Uterus (tissue), 4 donors: ENCODE data around the gene ECT2. TPM values are rescaled to one million over a fixed set of nuclear protein-coding genes. Genes with fewer than 3 reads are reported as not detected.
"Not testable (repeated sequence)": the region's sequence is repeated elsewhere in the genome, so short reads cannot be mapped to it uniquely, and the experiment has no call there.

Experiments
- DNase-seq, 2 donors: peaks; one replicate each; pipeline ENCODE4 v3.0.0-alpha.2; 2019 to 2020
- H3K27ac ChIP-seq, 2 donors: fragments of 200-600 bp; sonication (generic); 1 replicate in 1 of 2; 2 replicates in 1 of 2; pipeline ENCODE4 v1.5.1; 2016 to 2018
- H3K27me3 ChIP-seq, 2 donors: fragments of 200-600 bp; sonication (generic); one replicate each; pipeline ENCODE4 v1.5.1; 2018 to 2019; ENCODE audit warnings: control low read depth in 1 of 2
- H3K36me3 ChIP-seq, 2 donors: fragments of 200-600 bp; sonication (generic); one replicate each; pipeline ENCODE4 v1.5.1; 2019; ENCODE audit warnings: control low read depth in 1 of 2
- H3K4me1 ChIP-seq, 2 donors: fragments of 200-600 bp; sonication (generic); one replicate each; pipeline ENCODE4 v1.5.1; 2018 to 2019; ENCODE audit warnings: control low read depth in 1 of 2
- H3K4me3 ChIP-seq, 2 donors: fragments of 200-600 bp; sonication (generic); 1 replicate in 1 of 2; 2 replicates in 1 of 2; pipeline ENCODE4 v1.5.1; 2018 to 2019; ENCODE audit warnings: mild to moderate bottlenecking in 1 of 2
- H3K9me3 ChIP-seq, 2 donors: fragments of 200-600 bp; sonication (generic); one replicate each; pipeline ENCODE4 v1.5.1; 2019; ENCODE audit warnings: control low read depth in 1 of 2
- CTCF ChIP-seq, 4 experiments: fragments of 200-600 bp in 2 of 4; fragments of 450-650 bp in 2 of 4; sonication (generic) in 2 of 4; IDR thresholded peaks; one replicate each; pipeline ENCODE4 v1.5.1; 2016 to 2019; ENCODE audit warnings: antibody characterized with exemption in 4 of 4, mild to moderate bottlenecking in 2 of 4, moderate library complexity in 1 of 4
- POLR2A ChIP-seq, 2 donors: fragments of 450-650 bp; IDR thresholded peaks; one replicate each; pipeline ENCODE4 v1.6.1; 2016; ENCODE audit warnings: antibody characterized with exemption in 2 of 2, mild to moderate bottlenecking in 1 of 2, moderate library complexity in 1 of 2
- intact Hi-C: fragments of 100-400 bp; cut with DNase I; formaldehyde crosslinking; loops from one replicate; pipeline ENCODE4 v1.15.1; 2023; ENCODE audit warnings: low total_unique reads
- total RNA-seq, 4 donors: library from RNA; depleted of rRNA in 3 of 4; stranded (reverse); fragments of >200 nt in 3 of 4; gene quantifications; one replicate each; pipeline versions ENCODE4 v1.1.0 to v1.2.4, GENCODE V29; 2014 to 2023
- donor health status: DM: yes; HTN: yes; CAD: no.

Gene ECT2
- total RNA-seq, 4 donors from 2014 or later: 2.6 to 52.9 (median 4.9) TPM

- no peak overlapping the region for H3K27ac ChIP-seq
- H3K27me3 ChIP-seq: no peaks in the 10 kb centered on the region
- no peak for TF ChIP-seq POLR2A (IDR thresholded peaks at IDR 0.05)
- TF ChIP-seq CTCF (IDR thresholded peaks at IDR 0.05): no peak
- H3K4me1 ChIP-seq: no peaks in the 10 kb centered on the region
- no peak overlapping the region for H3K4me3 ChIP-seq
- H3K36me3 ChIP-seq: no peaks in the 10 kb centered on the region
- H3K9me3 ChIP-seq: no peaks in the 10 kb centered on the region
- intact Hi-C loops: no loop called here
- peak in 1 of 2 donors; percentile 33 for DNase-seq
Observed at GRCh38 chr3:172856795-172857742, 106.5 kb downstream of the ECT2 start.

GRCh38 chr3:172859041-172859440, 108.5 kb downstream of the ECT2 start:
- TF ChIP-seq CTCF (IDR thresholded peaks at IDR 0.05): no peak
- no peak for TF ChIP-seq POLR2A (IDR thresholded peaks at IDR 0.05)
- Histone ChIP-seq H3K36me3 (no peaks in the 10 kb centered on the region), H3K4me3 (no peak overlapping the region), H3K27me3 (no peaks in the 10 kb centered on the region), H3K4me1 (no peaks in the 10 kb centered on the region), H3K9me3 (no peaks in the 10 kb centered on the region), H3K27ac (no peak overlapping the region)
- intact Hi-C loops: no loop called here
- no peak for DNase-seq

- H3K36me3 ChIP-seq, H3K27me3 ChIP-seq, H3K27ac ChIP-seq, intact Hi-C loops, H3K4me1 ChIP-seq, H3K9me3 ChIP-seq, H3K4me3 ChIP-seq, DNase-seq: not testable (repeated sequence)
Observed at GRCh38 chr3:172866726-172867350, 116.3 kb downstream of the ECT2 start.

- no peak for DNase-seq
- no peaks in the 10 kb centered on the region for H3K36me3 ChIP-seq
- H3K4me1 ChIP-seq: no peaks in the 10 kb centered on the region
- TF ChIP-seq POLR2A (IDR thresholded peaks at IDR 0.05): no peak
- TF ChIP-seq CTCF (IDR thresholded peaks at IDR 0.05): no peak
- H3K9me3 ChIP-seq: no peaks in the 10 kb centered on the region
- H3K27me3 ChIP-seq: no peaks in the 10 kb centered on the region
- intact Hi-C loops: no loop called here
- H3K4me3 ChIP-seq: no peak overlapping the region
- no peak overlapping the region for H3K27ac ChIP-seq
Observed at GRCh38 chr3:172868582-172869200, 118.2 kb downstream of the ECT2 start.

- Histone ChIP-seq H3K27ac (no peak overlapping the region), H3K36me3 (no peaks in the 10 kb centered on the region), H3K4me1 (no peaks in the 10 kb centered on the region), H3K27me3 (no peaks in the 10 kb centered on the region), H3K9me3 (no peaks in the 10 kb centered on the region), H3K4me3 (no peak overlapping the region)
- TF ChIP-seq CTCF (IDR thresholded peaks at IDR 0.05) (no peak), POLR2A (IDR thresholded peaks at IDR 0.05) (no peak)
- intact Hi-C loops: no loop called here
- peak in 1 of 2 donors; percentile 33 for DNase-seq
Observed at GRCh38 chr3:172869368-172869771, 118.8 kb downstream of the ECT2 start.
